Psoas muscle (tissue), 8 donors: Measurements from ENCODE around the gene DOCK10. TPM values are rescaled to one million over a fixed set of nuclear protein-coding genes. Genes with fewer than 3 reads are reported as not detected.

Experiments
- ATAC-seq, 4 donors: fragments of 200-7000 bp; cut with Tn5 transposase; one replicate each; pipeline ENCODE4 v1.9.1; 2020; ENCODE audit warnings: moderate library complexity in 3 of 4, mild to moderate bottlenecking in 2 of 4
- DNase-seq, 2 donors: peaks; one replicate each; pipeline ENCODE4 v3.0.0-alpha.2; 2020
- H3K27ac ChIP-seq: fragments of 200-600 bp; one replicate; pipeline ENCODE4 v1.8.0; 2022
- H3K27me3 ChIP-seq, 3 donors: fragments of 200-600 bp in 1 of 3; one replicate each; pipeline versions ENCODE4 v1.6.1 to v1.8.0; 2013 to 2022; ENCODE audit warnings: low read length in 2 of 3, mild to moderate bottlenecking in 2 of 3, moderate library complexity in 1 of 3; ENCODE audit not compliant: insufficient read depth in 3 of 3
- H3K36me3 ChIP-seq, 2 donors: fragments of 200-600 bp in 1 of 2; one replicate each; pipeline versions ENCODE4 v1.6.1 to v1.8.0; 2013 to 2022; ENCODE audit warnings: low read depth in 1 of 2, mild to moderate bottlenecking in 1 of 2, moderate library complexity in 1 of 2; ENCODE audit not compliant: insufficient read depth in 1 of 2
- H3K4me1 ChIP-seq: fragments of 200-600 bp; one replicate; pipeline ENCODE4 v1.8.0; 2022
- H3K4me3 ChIP-seq: fragments of 200-600 bp; one replicate; pipeline ENCODE4 v1.8.0; 2022; ENCODE audit warnings: mild to moderate bottlenecking
- H3K9me3 ChIP-seq: fragments of 200-600 bp; one replicate; pipeline ENCODE4 v1.8.0; 2022
- WGBS, 3 donors: extraction: QIAGEN DNeasy Blood & Tissue Kit; methylation state at CpG; one replicate each; pipeline versions ENCODE4 v1.1.6 to v1.1.7; 2013; 5-methylcytosine and 5-hydroxymethylcytosine counted together
- intact Hi-C, 2 donors: fragments of 100-400 bp; cut with DNase I; formaldehyde crosslinking; loops; one replicate each; pipeline versions ENCODE4 v1.11.0 to v1.14.2; 2022
- polyA plus RNA-seq, 3 donors: library from polyadenylated mRNA; stranded (reverse); fragments of 200-250 nt; gene quantifications; one replicate each; pipeline ENCODE4 v1.2.3, GENCODE V29; 2013
- total RNA-seq, 4 donors: library from RNA; stranded (reverse); fragmentation: NEBNext Ultra II Directional in 2 of 4; extraction: Animal tissue kit (Norgen Biotek cat#: 25700) in 2 of 4; gene quantifications; one replicate each; pipeline versions ENCODE4 v1.2.1 to v1.2.4, GENCODE V29; 2021 to 2023
- TF ChIP-seq, protein P1 (sequence below): fragments of 200-600 bp; IDR thresholded peaks from one replicate; pipeline ENCODE4 v1.8.0; 2022; ENCODE audit warnings: antibody characterized with exemption
- donor health status: healthy with polysubstance abuse.
- donor health status: DM: no; HTN: no; CAD: no; lungs with moderate emphysema.
- donor health status: Bipolar disorder and iron deficiency.
- donor health status: healthy.
- donor health status: DM: yes; HTN: yes; CAD: no.
- donor health status: DM: no; HTN: no; CAD: no.
- donor health status: DM: no; HTN: no; CAD: no.
- donor health status: DM: yes; HTN: yes; CAD: no.

DOCK10 gene
- total and polyA plus RNA-seq, 7 donors, result 0.17 to 4.4 (median 1.0) TPM

- H3K36me3 ChIP-seq, result no peaks in the 10 kb centered on the region
- intact Hi-C loops, result no loop called here
- no peak overlapping the region for H3K4me3 ChIP-seq
- H3K27ac ChIP-seq, result peak overlapping the region; percentile 54
- H3K9me3 ChIP-seq, result no peaks in the 10 kb centered on the region
- DNase-seq, result no peak
- no peaks in the 10 kb centered on the region for H3K27me3 ChIP-seq
- ATAC-seq, result peak in 1 of 4 donors; percentile 59
- H3K4me1 ChIP-seq, result no peaks in the 10 kb centered on the region
- WGBS, 3 donors, result 35 to 45% (median 40%) methylated on average over 3 of the region's 3 CpGs
- TF ChIP-seq, protein P1, sequence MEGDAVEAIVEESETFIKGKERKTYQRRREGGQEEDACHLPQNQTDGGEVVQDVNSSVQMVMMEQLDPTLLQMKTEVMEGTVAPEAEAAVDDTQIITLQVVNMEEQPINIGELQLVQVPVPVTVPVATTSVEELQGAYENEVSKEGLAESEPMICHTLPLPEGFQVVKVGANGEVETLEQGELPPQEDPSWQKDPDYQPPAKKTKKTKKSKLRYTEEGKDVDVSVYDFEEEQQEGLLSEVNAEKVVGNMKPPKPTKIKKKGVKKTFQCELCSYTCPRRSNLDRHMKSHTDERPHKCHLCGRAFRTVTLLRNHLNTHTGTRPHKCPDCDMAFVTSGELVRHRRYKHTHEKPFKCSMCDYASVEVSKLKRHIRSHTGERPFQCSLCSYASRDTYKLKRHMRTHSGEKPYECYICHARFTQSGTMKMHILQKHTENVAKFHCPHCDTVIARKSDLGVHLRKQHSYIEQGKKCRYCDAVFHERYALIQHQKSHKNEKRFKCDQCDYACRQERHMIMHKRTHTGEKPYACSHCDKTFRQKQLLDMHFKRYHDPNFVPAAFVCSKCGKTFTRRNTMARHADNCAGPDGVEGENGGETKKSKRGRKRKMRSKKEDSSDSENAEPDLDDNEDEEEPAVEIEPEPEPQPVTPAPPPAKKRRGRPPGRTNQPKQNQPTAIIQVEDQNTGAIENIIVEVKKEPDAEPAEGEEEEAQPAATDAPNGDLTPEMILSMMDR, result no peak
Observed at GRCh38 chr2:224722250-224722649, 320.0 kb downstream of the DOCK10 start.

DNA sequence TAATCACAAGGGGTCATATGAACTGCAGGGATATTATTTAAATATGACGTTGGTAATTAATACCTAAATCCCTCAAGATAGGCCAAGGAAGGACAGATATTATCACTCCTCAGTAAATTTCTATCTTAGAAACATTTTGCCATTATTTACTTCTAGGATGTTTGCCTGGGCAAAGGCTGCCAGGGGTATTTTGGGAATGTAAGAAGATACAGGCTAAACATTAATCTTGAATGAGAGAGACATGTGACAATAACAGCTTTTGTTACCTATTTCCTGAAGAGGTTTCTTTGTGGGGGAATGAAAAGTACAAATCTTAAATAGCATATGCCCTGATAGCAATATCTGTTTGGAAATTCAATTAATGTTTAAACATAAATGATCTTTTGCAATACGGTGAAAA, 325.3 kb downstream of the DOCK10 start:
- Histone ChIP-seq H3K9me3 (no peaks in the 10 kb centered on the region), H3K27ac (no peak overlapping the region), H3K36me3 (no peaks in the 10 kb centered on the region), H3K4me1 (no peaks in the 10 kb centered on the region), H3K4me3 (no peak overlapping the region), H3K27me3 (no peaks in the 10 kb centered on the region)
- DNase-seq (no peak), ATAC-seq (no peak)
- TF ChIP-seq, protein P1, result no peak
- intact Hi-C loops, result no loop called here
- WGBS, 3 donors, result 54 to 67% (median 58%) methylated on average over 2 of the region's 2 CpGs

- Histone ChIP-seq H3K4me3 (no peak within 1 kb of the TSS), H3K36me3 (no peaks in the 10 kb centered on the region), H3K27me3 (no peaks in the 10 kb centered on the region), H3K27ac (no peak within 1 kb of the TSS), H3K9me3 (no peaks in the 10 kb centered on the region), H3K4me1 (no peaks in the 10 kb centered on the region)
- no peak for DNase-seq
- peak in 1 of 4 donors; percentile 53 for ATAC-seq
- 53 to 63% (median 60%) methylated on average over 5 of the region's 5 CpGs for WGBS, 3 donors
- TF ChIP-seq, protein P1, result no peak
- intact Hi-C loops, result no loop called here
Observed at GRCh38 chr2:224716201-224716600, 326.1 kb downstream of the DOCK10 start, which contains the start of gene CCDC195. CCDC195 (minus strand) TSS chr2:224716365; CDS start chr2:224716365, 0 bp downstream.
